Keratinocyte (primary cell): ENCODE measurements around the gene CHSY1.

Experiments
- CTCF ChIP-seq, 3 experiments: IDR thresholded peaks in 1 of 3; conservative IDR thresholded peaks in 1 of 3; optimal IDR thresholded peaks in 1 of 3; 2 replicates in 2 of 3; 3 replicates in 1 of 3; pipeline versions ENCODE3 to v1.5.1; 2011; ENCODE audit warnings: low read length in 3 of 3, mild to moderate bottlenecking in 3 of 3, moderate library complexity in 2 of 3, control low read depth in 1 of 3, inconsistent platforms in 1 of 3; ENCODE audit not compliant: insufficient read depth in 2 of 3; ENCODE audit errors: extremely low read depth in 1 of 3
- EZH2 ChIP-seq: IDR thresholded peaks from one replicate; pipeline ENCODE4 v1.6.1; 2012; ENCODE audit warnings: inconsistent platforms, mild to moderate bottlenecking, low read length, moderate library complexity

- TF ChIP-seq CTCF (optimal IDR thresholded peaks at IDR 0.05 in 1 of 3, IDR thresholded peaks at IDR 0.05 in 1 of 3, conservative IDR thresholded peaks at IDR 0.05 in 1 of 3; ENCODE audit: extremely low read depth in 1 of 3, insufficient read depth in 2 of 3, low read length in 3 of 3) (no peak), EZH2 (no peak)
These were observed 3.2 kb upstream of the CHSY1 start for GRCh38 chr15:101255051-101255395.
